ENCODE measurements around the gene KIF18B.

GRCh38 chr17:44915862-44916780 is 31.5 kb downstream of the KIF18B start:
- no peak for TF ChIP-seq TAF1 (IDR thresholded peaks at IDR 0.05; ENCODE audit: low read depth)
- TF ChIP-seq, protein P1, sequence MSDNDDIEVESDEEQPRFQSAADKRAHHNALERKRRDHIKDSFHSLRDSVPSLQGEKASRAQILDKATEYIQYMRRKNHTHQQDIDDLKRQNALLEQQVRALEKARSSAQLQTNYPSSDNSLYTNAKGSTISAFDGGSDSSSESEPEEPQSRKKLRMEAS (IDR thresholded peaks at IDR 0.05), result no peak
- TF ChIP-seq RAD21 (IDR thresholded peaks at IDR 0.05; ENCODE audit: low read depth), result no peak
- no peak for TF ChIP-seq CEBPB (IDR thresholded peaks at IDR 0.05)
- TF ChIP-seq, protein P2, sequence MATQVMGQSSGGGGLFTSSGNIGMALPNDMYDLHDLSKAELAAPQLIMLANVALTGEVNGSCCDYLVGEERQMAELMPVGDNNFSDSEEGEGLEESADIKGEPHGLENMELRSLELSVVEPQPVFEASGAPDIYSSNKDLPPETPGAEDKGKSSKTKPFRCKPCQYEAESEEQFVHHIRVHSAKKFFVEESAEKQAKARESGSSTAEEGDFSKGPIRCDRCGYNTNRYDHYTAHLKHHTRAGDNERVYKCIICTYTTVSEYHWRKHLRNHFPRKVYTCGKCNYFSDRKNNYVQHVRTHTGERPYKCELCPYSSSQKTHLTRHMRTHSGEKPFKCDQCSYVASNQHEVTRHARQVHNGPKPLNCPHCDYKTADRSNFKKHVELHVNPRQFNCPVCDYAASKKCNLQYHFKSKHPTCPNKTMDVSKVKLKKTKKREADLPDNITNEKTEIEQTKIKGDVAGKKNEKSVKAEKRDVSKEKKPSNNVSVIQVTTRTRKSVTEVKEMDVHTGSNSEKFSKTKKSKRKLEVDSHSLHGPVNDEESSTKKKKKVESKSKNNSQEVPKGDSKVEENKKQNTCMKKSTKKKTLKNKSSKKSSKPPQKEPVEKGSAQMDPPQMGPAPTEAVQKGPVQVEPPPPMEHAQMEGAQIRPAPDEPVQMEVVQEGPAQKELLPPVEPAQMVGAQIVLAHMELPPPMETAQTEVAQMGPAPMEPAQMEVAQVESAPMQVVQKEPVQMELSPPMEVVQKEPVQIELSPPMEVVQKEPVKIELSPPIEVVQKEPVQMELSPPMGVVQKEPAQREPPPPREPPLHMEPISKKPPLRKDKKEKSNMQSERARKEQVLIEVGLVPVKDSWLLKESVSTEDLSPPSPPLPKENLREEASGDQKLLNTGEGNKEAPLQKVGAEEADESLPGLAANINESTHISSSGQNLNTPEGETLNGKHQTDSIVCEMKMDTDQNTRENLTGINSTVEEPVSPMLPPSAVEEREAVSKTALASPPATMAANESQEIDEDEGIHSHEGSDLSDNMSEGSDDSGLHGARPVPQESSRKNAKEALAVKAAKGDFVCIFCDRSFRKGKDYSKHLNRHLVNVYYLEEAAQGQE (IDR thresholded peaks at IDR 0.05; ENCODE audit: low read depth), result no peak
- no peak for TF ChIP-seq TEAD4 (IDR thresholded peaks at IDR 0.05)
- no peak for TF ChIP-seq EP300 (IDR thresholded peaks at IDR 0.05; ENCODE audit: borderline replicate concordance)
- TF ChIP-seq, protein P3, sequence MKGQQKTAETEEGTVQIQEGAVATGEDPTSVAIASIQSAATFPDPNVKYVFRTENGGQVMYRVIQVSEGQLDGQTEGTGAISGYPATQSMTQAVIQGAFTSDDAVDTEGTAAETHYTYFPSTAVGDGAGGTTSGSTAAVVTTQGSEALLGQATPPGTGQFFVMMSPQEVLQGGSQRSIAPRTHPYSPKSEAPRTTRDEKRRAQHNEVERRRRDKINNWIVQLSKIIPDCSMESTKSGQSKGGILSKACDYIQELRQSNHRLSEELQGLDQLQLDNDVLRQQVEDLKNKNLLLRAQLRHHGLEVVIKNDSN (IDR thresholded peaks at IDR 0.05), result no peak
- no peak for TF ChIP-seq CREB1 (IDR thresholded peaks at IDR 0.05; ENCODE audit: low read depth)
- no peak for TF ChIP-seq NFIC (IDR thresholded peaks at IDR 0.05)

All from Ishikawa (cell line).